Measurements from ENCODE around the gene MTHFD1L.

DNA sequence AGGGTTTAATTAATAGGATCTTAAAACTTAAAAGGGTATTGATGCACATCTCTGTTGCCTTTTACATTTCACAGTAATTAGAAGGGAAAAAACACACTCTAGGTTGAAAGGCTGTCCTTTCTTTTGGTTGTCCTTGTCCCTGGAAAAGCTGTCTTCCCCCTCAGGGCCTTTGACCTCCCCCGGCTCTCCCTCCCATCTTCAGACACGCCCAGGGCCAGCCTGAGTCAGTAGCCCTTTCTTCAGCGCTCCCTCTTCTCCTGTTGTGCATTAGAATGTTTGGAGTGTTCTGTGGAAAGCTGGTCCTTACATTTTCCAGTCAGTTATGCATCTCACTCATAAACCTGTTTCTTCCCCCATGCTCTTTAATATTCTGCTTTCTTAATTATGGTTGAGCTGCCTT lies 157.0 kb downstream of the MTHFD1L start:
- TF ChIP-seq CTCF (IDR thresholded peaks at IDR 0.05; ENCODE audit: borderline replicate concordance, extremely low read depth, low read length, poor library complexity, severe bottlenecking) (no peak), EZH2 (IDR thresholded peaks at IDR 0.05; ENCODE audit: borderline replicate concordance, low read depth, low read length, severe bottlenecking) (no peak)

Data from DND-41 (cell line).